Neural progenitor cell (in vitro differentiated cells): ENCODE results near the gene CEP95. TPM values are rescaled to one million over a fixed set of nuclear protein-coding genes. Genes with fewer than 3 reads are reported as not detected.

Experiments
- DNase-seq: peaks from one replicate; pipeline ENCODE4 v3.0.0-alpha.2; 2016; ENCODE audit warnings: low spot score
- H2AFZ ChIP-seq: fragments of 200-600 bp; sonication (generic); replicated peaks from 2 replicates; pipeline ENCODE4 v1.6.1; 2016; ENCODE audit warnings: antibody characterized with exemption
- H3F3A ChIP-seq: fragments of 200-600 bp; sonication (generic); 2 replicates; pipeline ENCODE4 v1.6.1; 2016; ENCODE audit warnings: antibody characterized with exemption, low read depth
- H3K27ac ChIP-seq: fragments of 200-600 bp; sonication (generic); 2 replicates; pipeline ENCODE4 v1.5.1; 2016; ENCODE audit warnings: mild to moderate bottlenecking
- H3K27me3 ChIP-seq: fragments of 200-600 bp; sonication (generic); 2 replicates; pipeline ENCODE4 v1.6.1; 2016; ENCODE audit warnings: mild to moderate bottlenecking, moderate library complexity
- H3K36me3 ChIP-seq: fragments of 200-600 bp; sonication (generic); 2 replicates; pipeline ENCODE4 v1.5.1; 2016
- H3K4me1 ChIP-seq: fragments of 200-600 bp; sonication (generic); 2 replicates; pipeline ENCODE4 v1.6.1; 2016; ENCODE audit warnings: mixed run types
- H3K4me2 ChIP-seq: fragments of 200-600 bp; sonication (generic); 2 replicates; pipeline ENCODE4 v1.6.1; 2016
- H3K4me3 ChIP-seq: fragments of 200-600 bp; sonication (generic); 2 replicates; pipeline ENCODE4 v1.5.1; 2016
- H3K79me2 ChIP-seq: fragments of 200-600 bp; sonication (generic); 2 replicates; pipeline ENCODE4 v1.6.1; 2016; ENCODE audit warnings: low read depth
- H3K9ac ChIP-seq: fragments of 200-600 bp; sonication (generic); 2 replicates; pipeline ENCODE4 v1.6.1; 2016
- H3K9me3 ChIP-seq: fragments of 200-600 bp; sonication (generic); 2 replicates; pipeline ENCODE4 v1.5.1; 2016; ENCODE audit warnings: low read depth
- H4K20me1 ChIP-seq: fragments of 200-600 bp; sonication (generic); 2 replicates; pipeline ENCODE4 v1.6.1; 2016; ENCODE audit warnings: low read depth
- H3K27ac Mint-ChIP-seq: 3 replicates; pipeline ENCODE4 v1.8.0; 2021; ENCODE audit warnings: mixed read lengths
- H3K27me3 Mint-ChIP-seq: 2 replicates; pipeline ENCODE4 v1.8.0; 2022; ENCODE audit warnings: low read depth, mild to moderate bottlenecking, inconsistent platforms, moderate library complexity, mixed read lengths; ENCODE audit not compliant: insufficient read depth
- H3K36me3 Mint-ChIP-seq: 3 replicates; pipeline ENCODE4 v1.8.0; 2021; ENCODE audit warnings: mixed read lengths
- H3K4me1 Mint-ChIP-seq: 3 replicates; pipeline ENCODE4 v1.8.0; 2021; ENCODE audit warnings: mixed read lengths
- H3K4me3 Mint-ChIP-seq: 3 replicates; pipeline ENCODE4 v1.8.0; 2021; ENCODE audit warnings: mild to moderate bottlenecking, moderate library complexity, mixed read lengths
- H3K9me3 Mint-ChIP-seq: 3 replicates; pipeline ENCODE4 v1.8.0; 2020; ENCODE audit warnings: mixed read lengths
- EZH2 ChIP-seq: fragments of 200-600 bp; sonication (generic); IDR thresholded peaks from 2 replicates; pipeline ENCODE4 v1.6.1; 2017; ENCODE audit warnings: antibody characterized with exemption, mild to moderate bottlenecking, moderate library complexity
- EZH2phosphoT487 ChIP-seq: fragments of 200-600 bp; sonication (generic); IDR thresholded peaks from 2 replicates; pipeline ENCODE4 v1.6.1; 2017; ENCODE audit warnings: antibody characterized with exemption
- total RNA-seq: library from RNA; depleted of rRNA; stranded (reverse); fragments of >200 nt; gene quantifications from 2 replicates; pipeline ENCODE4 v1.2.3, GENCODE V29; 2015; ENCODE audit warnings: low replicate concordance
- TF ChIP-seq, protein P1 (sequence below): fragments of 200-600 bp; sonication (generic); IDR thresholded peaks from 2 replicates; pipeline ENCODE4 v1.5.1; 2017; ENCODE audit warnings: antibody characterized with exemption, mild to moderate bottlenecking

Gene CEP95
- total RNA-seq, 1 donor from 2014 or later: 76.9 TPM

GRCh38 chr17:64472564-64472963 is 34.2 kb upstream of the CEP95 start:
- TF ChIP-seq EZH2phosphoT487 (no peak), EZH2 (no peak)
- TF ChIP-seq, protein P1, sequence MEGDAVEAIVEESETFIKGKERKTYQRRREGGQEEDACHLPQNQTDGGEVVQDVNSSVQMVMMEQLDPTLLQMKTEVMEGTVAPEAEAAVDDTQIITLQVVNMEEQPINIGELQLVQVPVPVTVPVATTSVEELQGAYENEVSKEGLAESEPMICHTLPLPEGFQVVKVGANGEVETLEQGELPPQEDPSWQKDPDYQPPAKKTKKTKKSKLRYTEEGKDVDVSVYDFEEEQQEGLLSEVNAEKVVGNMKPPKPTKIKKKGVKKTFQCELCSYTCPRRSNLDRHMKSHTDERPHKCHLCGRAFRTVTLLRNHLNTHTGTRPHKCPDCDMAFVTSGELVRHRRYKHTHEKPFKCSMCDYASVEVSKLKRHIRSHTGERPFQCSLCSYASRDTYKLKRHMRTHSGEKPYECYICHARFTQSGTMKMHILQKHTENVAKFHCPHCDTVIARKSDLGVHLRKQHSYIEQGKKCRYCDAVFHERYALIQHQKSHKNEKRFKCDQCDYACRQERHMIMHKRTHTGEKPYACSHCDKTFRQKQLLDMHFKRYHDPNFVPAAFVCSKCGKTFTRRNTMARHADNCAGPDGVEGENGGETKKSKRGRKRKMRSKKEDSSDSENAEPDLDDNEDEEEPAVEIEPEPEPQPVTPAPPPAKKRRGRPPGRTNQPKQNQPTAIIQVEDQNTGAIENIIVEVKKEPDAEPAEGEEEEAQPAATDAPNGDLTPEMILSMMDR: no peak
- H3K9me3 ChIP-seq: no peaks in the 10 kb centered on the region

GRCh38 chr17:64477849-64478248 is 28.9 kb upstream of the CEP95 start:
- no peak overlapping the region for H3K4me3 ChIP-seq
- no peak overlapping the region for H3K4me2 ChIP-seq
- no peak overlapping the region for H3K27ac ChIP-seq
- Mint-ChIP-seq H3K9me3 (no peaks in the 10 kb centered on the region), H3K4me3 (no peak overlapping the region), H3K36me3 (no peaks in the 10 kb centered on the region), H3K4me1 (no peaks in the 10 kb centered on the region), H3K27ac (no peak overlapping the region), H3K27me3 (no peaks in the 10 kb centered on the region)
- TF ChIP-seq EZH2phosphoT487 (no peak), EZH2 (no peak)
- TF ChIP-seq, protein P1: no peak
- no peak overlapping the region for H3K9ac ChIP-seq
- no peaks in the 10 kb centered on the region for H3K4me1 ChIP-seq
- no peak overlapping the region for H2AFZ ChIP-seq
- DNase-seq: no peak
- H3K79me2 ChIP-seq: no peaks in the 10 kb centered on the region
- H3K9me3 ChIP-seq: no peaks in the 10 kb centered on the region
- no peaks in the 10 kb centered on the region for H3F3A ChIP-seq
- no peaks in the 10 kb centered on the region for H4K20me1 ChIP-seq
- no peaks in the 10 kb centered on the region for H3K27me3 ChIP-seq
- H3K36me3 ChIP-seq: peaks cover 4% of the 10 kb centered on the region

More at GRCh38 chr17:64472564-64472963, 34.2 kb upstream of the CEP95 start:
- no peaks in the 10 kb centered on the region for H3K9me3 Mint-ChIP-seq
- Histone ChIP-seq H3K4me3 (no peak overlapping the region), H2AFZ (no peak overlapping the region), H3K79me2 (no peaks in the 10 kb centered on the region), H3K36me3 (no peaks in the 10 kb centered on the region), H3K27ac (no peak overlapping the region), H3F3A (peaks cover 21% of the 10 kb centered on the region), H4K20me1 (no peaks in the 10 kb centered on the region), H3K4me1 (peaks cover 10% of the 10 kb centered on the region), H3K27me3 (no peaks in the 10 kb centered on the region), H3K4me2 (no peak overlapping the region), H3K9ac (no peak overlapping the region)
- no peaks in the 10 kb centered on the region for H3K27me3 Mint-ChIP-seq
- no peak overlapping the region for H3K27ac Mint-ChIP-seq
- H3K4me3 Mint-ChIP-seq: no peak overlapping the region
- no peak for DNase-seq
- peaks cover 5% of the 10 kb centered on the region for H3K4me1 Mint-ChIP-seq
- no peaks in the 10 kb centered on the region for H3K36me3 Mint-ChIP-seq

DNA sequence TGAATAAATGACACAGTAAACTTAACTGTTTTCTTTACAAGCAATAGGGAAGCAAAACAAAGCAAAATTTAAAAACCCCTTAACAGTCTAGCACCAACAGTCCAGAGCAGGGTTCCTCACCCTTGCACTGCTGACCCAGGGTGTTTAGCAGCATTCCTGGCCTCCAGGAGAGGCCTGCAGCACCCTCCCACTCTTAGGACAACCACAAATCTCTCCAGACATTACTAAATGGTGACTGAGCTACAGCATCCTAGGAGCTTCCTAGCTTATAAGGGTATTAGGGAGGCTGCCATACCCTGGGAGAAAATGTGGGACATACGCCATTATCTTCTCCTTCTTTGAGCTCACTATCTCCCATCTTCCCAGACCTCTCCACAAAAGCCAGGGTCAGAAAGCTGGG is 25.8 kb upstream of the CEP95 start:
- Histone ChIP-seq H3K4me3 (no peak overlapping the region), H3F3A (no peaks in the 10 kb centered on the region), H3K27ac (no peak overlapping the region), H2AFZ (no peak overlapping the region), H3K4me2 (no peak overlapping the region), H3K9me3 (no peaks in the 10 kb centered on the region), H3K27me3 (no peaks in the 10 kb centered on the region), H3K79me2 (no peaks in the 10 kb centered on the region), H3K36me3 (peaks cover 7% of the 10 kb centered on the region), H3K9ac (no peak overlapping the region), H3K4me1 (no peaks in the 10 kb centered on the region), H4K20me1 (no peaks in the 10 kb centered on the region)
- Mint-ChIP-seq H3K9me3 (no peaks in the 10 kb centered on the region), H3K4me1 (no peaks in the 10 kb centered on the region), H3K36me3 (no peaks in the 10 kb centered on the region), H3K4me3 (no peak overlapping the region), H3K27me3 (no peaks in the 10 kb centered on the region), H3K27ac (no peak overlapping the region)
- DNase-seq: no peak
- TF ChIP-seq EZH2phosphoT487: no peak
- TF ChIP-seq, protein P1: no peak
- no peak for TF ChIP-seq EZH2
